ENCODE measurements around the gene ATP1A1. TPM values are rescaled to one million over a fixed set of nuclear protein-coding genes. Genes with fewer than 3 reads are reported as not detected.

ATP1A1 gene
- total RNA-seq: 165 and 182 TPM in 2 replicates

GRCh38 chr1:116372651-116373430, at the start of gene ATP1A1:
Gene ATP1A1, plus strand, starts transcription at chr1:116373244. Its CDS starts 268 bp downstream, at chr1:116373512.

Other genes starting within 250 kb of the ATP1A1 start
- 19.0 and 23.0 TPM in 2 replicates for gene CD58, start 197.8 kb downstream of the ATP1A1 start, total RNA-seq